Mucosa of rectum (tissue), 2 donors: ENCODE results near the gene NAT10.
"Not testable (repeated sequence)": the region's sequence is repeated elsewhere in the genome, so short reads cannot be mapped to it uniquely, and the experiment has no call there.

ENCODE experiments used
- H3K27ac ChIP-seq, 2 donors: one replicate each; pipeline ENCODE4 v1.7.0; 2013; ENCODE audit warnings: inconsistent platforms in 2 of 2, low read depth in 2 of 2, low read length in 2 of 2
- H3K27me3 ChIP-seq, 2 donors: one replicate each; pipeline ENCODE4 v1.7.0; 2013; ENCODE audit warnings: low read length in 2 of 2; ENCODE audit not compliant: control insufficient read depth in 2 of 2, insufficient read depth in 2 of 2
- H3K36me3 ChIP-seq, 2 donors: one replicate each; pipeline ENCODE4 v1.7.0; 2013; ENCODE audit warnings: low read length in 2 of 2; ENCODE audit not compliant: control insufficient read depth in 2 of 2, insufficient read depth in 2 of 2
- H3K4me1 ChIP-seq, 2 donors: one replicate each; pipeline ENCODE4 v1.7.0; 2013; ENCODE audit warnings: low read length in 2 of 2, mild to moderate bottlenecking in 1 of 2; ENCODE audit not compliant: control insufficient read depth in 2 of 2, insufficient read depth in 2 of 2
- H3K4me3 ChIP-seq, 2 donors: one replicate each; pipeline ENCODE4 v1.7.0; 2013; ENCODE audit warnings: low read length in 2 of 2
- H3K9ac ChIP-seq, 2 donors: one replicate each; pipeline ENCODE4 v1.7.0; 2013; ENCODE audit warnings: low read length in 2 of 2, low read depth in 1 of 2, mild to moderate bottlenecking in 1 of 2
- H3K9me3 ChIP-seq, 2 donors: one replicate each; pipeline ENCODE4 v1.7.0; 2013; ENCODE audit warnings: low read length in 2 of 2; ENCODE audit not compliant: control insufficient read depth in 2 of 2
- donor health status: healthy.
- donor health status: Normal muscosa, but diverticular disease.

Gene NAT10

DNA sequence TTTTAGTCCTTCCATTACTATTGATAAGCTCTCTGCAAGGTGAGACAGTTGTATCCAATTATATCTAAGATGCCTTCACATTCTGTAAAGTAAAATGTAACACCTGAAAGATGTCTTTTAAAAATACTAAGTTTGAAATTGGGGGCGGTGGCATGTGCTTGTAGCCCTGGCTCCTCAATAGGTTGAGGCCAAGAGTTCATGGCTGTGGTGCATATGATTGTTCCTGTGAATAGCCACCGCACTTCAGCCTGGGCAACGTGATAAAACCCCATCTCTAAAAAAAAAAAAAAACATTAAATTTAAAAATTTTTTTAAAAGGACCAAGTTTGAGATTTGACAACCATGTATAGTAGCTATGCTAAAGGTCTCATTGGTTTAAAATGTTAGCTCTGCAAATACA, 33.4 kb upstream of the NAT10 start:
- no peak overlapping the region for H3K27ac ChIP-seq
- H3K36me3 ChIP-seq = peaks cover 22 to 39% of the 10 kb centered on the region in 2 donors
- H3K9ac ChIP-seq = no peak overlapping the region
- no peaks in the 10 kb centered on the region for H3K9me3 ChIP-seq
- no peaks in the 10 kb centered on the region for H3K27me3 ChIP-seq
- no peaks in the 10 kb centered on the region for H3K4me1 ChIP-seq
- H3K4me3 ChIP-seq = no peak overlapping the region

DNA sequence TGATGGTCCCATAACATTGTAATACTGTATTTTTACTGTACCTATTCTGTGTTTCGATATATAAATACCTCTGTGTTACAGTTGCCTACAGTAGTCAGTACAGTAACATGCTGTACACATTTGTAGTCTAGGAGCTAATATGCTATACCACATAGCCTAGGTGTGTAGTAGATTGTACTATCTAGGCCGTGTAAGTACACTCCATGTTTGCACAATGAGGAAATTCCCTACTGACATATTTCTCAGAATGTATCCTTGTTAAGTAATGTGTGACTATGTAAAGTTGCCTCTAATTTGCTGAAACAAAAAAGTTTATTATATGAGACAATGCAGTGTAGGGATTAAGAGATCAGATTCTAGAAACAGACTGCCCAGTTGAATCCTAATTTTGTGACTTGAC, 32.6 kb upstream of the NAT10 start:
- Histone ChIP-seq H3K27me3 (no peaks in the 10 kb centered on the region), H3K4me3 (no peak overlapping the region), H3K4me1 (no peaks in the 10 kb centered on the region), H3K9ac (no peak overlapping the region), H3K36me3 (peaks cover 29 to 46% of the 10 kb centered on the region in 2 donors), H3K9me3 (no peaks in the 10 kb centered on the region), H3K27ac (no peak overlapping the region)

DNA sequence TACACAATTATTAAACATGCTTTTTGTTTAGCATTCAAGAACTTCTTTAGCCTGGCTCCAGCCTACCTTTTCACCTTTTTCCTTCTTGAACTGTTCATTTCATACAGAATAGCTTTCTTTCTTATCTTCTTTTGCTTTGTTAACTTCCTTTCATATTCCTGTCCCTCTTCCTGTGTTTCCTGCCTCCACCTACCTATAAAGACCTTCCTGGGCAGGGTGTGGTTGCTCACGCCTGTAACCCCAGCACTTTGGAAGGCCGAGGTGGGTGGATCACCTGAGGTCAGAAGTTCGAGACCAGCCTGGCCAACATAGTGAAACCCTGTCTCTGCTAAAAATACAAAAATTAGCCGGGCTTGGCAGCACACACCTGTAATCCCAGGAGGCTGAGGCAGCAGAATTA, 31.0 kb upstream of the NAT10 start:
- Histone ChIP-seq H3K4me3 (no peak overlapping the region), H3K36me3 (peaks cover 43 to 59% of the 10 kb centered on the region in 2 donors), H3K27me3 (no peaks in the 10 kb centered on the region), H3K4me1 (no peaks in the 10 kb centered on the region), H3K9ac (no peak overlapping the region), H3K9me3 (no peaks in the 10 kb centered on the region), H3K27ac (no peak overlapping the region)

GRCh38 chr11:34075178-34075820, 30.1 kb upstream of the NAT10 start:
- Histone ChIP-seq H3K9ac (no peak overlapping the region), H3K27ac (no peak overlapping the region), H3K36me3 (peaks cover 49 to 65% of the 10 kb centered on the region in 2 donors), H3K9me3 (no peaks in the 10 kb centered on the region), H3K4me1 (no peaks in the 10 kb centered on the region), H3K27me3 (no peaks in the 10 kb centered on the region), H3K4me3 (no peak overlapping the region)

DNA sequence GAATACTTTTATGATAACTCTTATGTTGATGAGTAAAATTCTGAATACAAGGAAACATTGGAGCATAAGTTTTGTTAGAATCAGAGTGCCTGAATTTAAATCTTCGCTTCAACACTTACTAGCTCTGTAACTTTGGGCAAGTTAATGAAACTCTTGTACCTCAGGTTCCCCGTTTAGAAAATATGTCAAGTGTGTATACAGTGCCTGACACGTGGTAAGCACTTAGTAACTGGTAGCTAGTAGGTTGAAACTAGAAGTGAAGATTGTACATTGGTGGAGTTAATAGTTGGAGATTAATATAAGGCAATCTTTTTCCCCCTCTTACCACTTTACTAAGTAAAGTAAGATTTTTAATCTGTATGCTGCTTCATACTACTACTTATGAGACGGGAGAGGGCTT, 24.8 kb upstream of the NAT10 start:
- Histone ChIP-seq H3K27me3 (no peaks in the 10 kb centered on the region), H3K27ac (no peak overlapping the region), H3K36me3 (peaks cover 75 to 82% of the 10 kb centered on the region in 2 donors), H3K4me3 (no peak overlapping the region), H3K4me1 (no peaks in the 10 kb centered on the region), H3K9me3 (no peaks in the 10 kb centered on the region), H3K9ac (no peak overlapping the region)

GRCh38 chr11:34084637-34085036, 20.8 kb upstream of the NAT10 start:
- H3K27me3 ChIP-seq = no peaks in the 10 kb centered on the region
- peaks cover 71 to 80% of the 10 kb centered on the region in 2 donors for H3K36me3 ChIP-seq
- H3K27ac ChIP-seq = no peak overlapping the region
- no peak overlapping the region for H3K9ac ChIP-seq
- H3K4me1 ChIP-seq = no peaks in the 10 kb centered on the region
- no peak overlapping the region for H3K4me3 ChIP-seq
- H3K9me3 ChIP-seq = no peaks in the 10 kb centered on the region

GRCh38 chr11:34086554-34087283, 18.7 kb upstream of the NAT10 start:
- Histone ChIP-seq H3K27me3 (no peaks in the 10 kb centered on the region), H3K36me3 (peaks cover 75 to 82% of the 10 kb centered on the region in 2 donors), H3K27ac (no peak overlapping the region), H3K9me3 (no peaks in the 10 kb centered on the region), H3K4me3 (no peak overlapping the region), H3K9ac (no peak overlapping the region), H3K4me1 (no peaks in the 10 kb centered on the region)

GRCh38 chr11:34091825-34092224, 13.6 kb upstream of the NAT10 start:
- H3K9ac ChIP-seq = no peak overlapping the region
- no peak overlapping the region for H3K4me3 ChIP-seq
- peaks cover 78 to 83% of the 10 kb centered on the region in 2 donors for H3K36me3 ChIP-seq
- H3K27me3 ChIP-seq = no peaks in the 10 kb centered on the region
- H3K27ac ChIP-seq = no peak overlapping the region
- no peaks in the 10 kb centered on the region for H3K4me1 ChIP-seq
- H3K9me3 ChIP-seq = no peaks in the 10 kb centered on the region

- not testable (repeated sequence) for H3K4me1 ChIP-seq, H3K9me3 ChIP-seq, H3K9ac ChIP-seq, H3K4me3 ChIP-seq, H3K27ac ChIP-seq, H3K27me3 ChIP-seq
- peaks cover 86 to 90% of the 10 kb centered on the region in 2 donors for H3K36me3 ChIP-seq
These were observed 10.5 kb upstream of the NAT10 start for GRCh38 chr11:34094900-34095299.

- Histone ChIP-seq H3K9me3 (no peaks in the 10 kb centered on the region), H3K4me3 (no peak overlapping the region), H3K4me1 (no peaks in the 10 kb centered on the region), H3K9ac (no peak overlapping the region), H3K27me3 (no peaks in the 10 kb centered on the region), H3K27ac (no peak overlapping the region), H3K36me3 (peaks cover 62 to 66% of the 10 kb centered on the region in 2 donors)
These were observed 6.6 kb upstream of the NAT10 start for GRCh38 chr11:34098813-34099212.
